T follicular helper cell (primary cell): ENCODE measurements around the gene CFAP20DC.
"Not testable (repeated sequence)": the region's sequence is repeated elsewhere in the genome, so short reads cannot be mapped to it uniquely, and the experiment has no call there.

Experiments used
- DNase-seq: peaks from one replicate; pipeline ENCODE4 v3.0.0-alpha.2; 2020; ENCODE audit warnings: low read depth
- total RNA-seq, 2 experiments: gene quantifications; one replicate each; lab custom pipeline; 2026; lab: John Stamatoyannopoulos, UW

The CFAP20DC gene
- total RNA-seq, result 0.17 to 0.30 reads per million in 2 experiments

GRCh38 chr3:59049671-59050331, at the start of gene CFAP20DC:
Gene CFAP20DC, minus strand, starts transcription at chr3:59050025. Its CDS starts 394 bp downstream, at chr3:59049631.
- peak; percentile 81 for DNase-seq

- not testable (repeated sequence) for DNase-seq
Observed at GRCh38 chr3:59098516-59098915, 48.7 kb upstream of the CFAP20DC start.

- no peak for DNase-seq
Observed at GRCh38 chr3:59094446-59094845, 44.6 kb upstream of the CFAP20DC start.

GRCh38 chr3:59093521-59093920, 43.7 kb upstream of the CFAP20DC start:
- no peak for DNase-seq

- DNase-seq, result no peak
Observed at GRCh38 chr3:59088761-59089160, 38.9 kb upstream of the CFAP20DC start.

- DNase-seq, result no peak
Observed at GRCh38 chr3:59085976-59086375, 36.2 kb upstream of the CFAP20DC start.

GRCh38 chr3:59084583-59084982, 34.8 kb upstream of the CFAP20DC start:
- DNase-seq, result no peak

- no peak for DNase-seq
Observed at GRCh38 chr3:59082106-59082505, 32.3 kb upstream of the CFAP20DC start.

GRCh38 chr3:59081071-59081470, 31.2 kb upstream of the CFAP20DC start:
- DNase-seq, result no peak

- no peak for DNase-seq
Observed at GRCh38 chr3:59079962-59080361, 30.1 kb upstream of the CFAP20DC start.

GRCh38 chr3:59074764-59075163, 24.9 kb upstream of the CFAP20DC start:
- no peak for DNase-seq

- DNase-seq, result no peak
Observed at GRCh38 chr3:59072681-59073080, 22.9 kb upstream of the CFAP20DC start.

- DNase-seq, result no peak
Observed at GRCh38 chr3:59069838-59070237, 20.0 kb upstream of the CFAP20DC start.

- DNase-seq, result no peak
Observed at GRCh38 chr3:59065240-59065639, 15.4 kb upstream of the CFAP20DC start.

- DNase-seq, result no peak
Observed at GRCh38 chr3:59064728-59065127, 14.9 kb upstream of the CFAP20DC start.

GRCh38 chr3:59064276-59064675, 14.5 kb upstream of the CFAP20DC start:
- DNase-seq, result no peak

- DNase-seq, result no peak
Observed at GRCh38 chr3:59056706-59057105, 6.9 kb upstream of the CFAP20DC start.

- no peak for DNase-seq
Observed at GRCh38 chr3:59052803-59053411, 3.1 kb upstream of the CFAP20DC start.

GRCh38 chr3:59050811-59051414, 1.1 kb upstream of the CFAP20DC start:
- not testable (repeated sequence) for DNase-seq

GRCh38 chr3:59046839-59047238, 3.0 kb downstream of the CFAP20DC start:
- no peak for DNase-seq

- no peak for DNase-seq
Observed at GRCh38 chr3:59043391-59043790, 6.4 kb downstream of the CFAP20DC start.

GRCh38 chr3:59040902-59041301, 8.9 kb downstream of the CFAP20DC start:
- no peak for DNase-seq

- DNase-seq, result no peak
Observed at GRCh38 chr3:59027607-59028006, 22.2 kb downstream of the CFAP20DC start.
